Pancreas (tissue), 10 donors: ENCODE measurements around the gene TESK1. TPM values are rescaled to one million over a fixed set of nuclear protein-coding genes. Genes with fewer than 3 reads are reported as not detected.

ENCODE experiments used
- ATAC-seq, 4 donors: fragments of 200-7000 bp; cut with Tn5 transposase; one replicate each; pipeline versions ENCODE4 v1.8.0 to v1.9.1; 2020; ENCODE audit warnings: mild to moderate bottlenecking in 4 of 4, moderate library complexity in 4 of 4
- DNase-seq, 6 donors: peaks; one replicate each; pipeline ENCODE4 v3.0.0-alpha.2; 2020
- FAIRE-seq: peaks from 2 replicates; lab custom pipeline; 2012; peaks lifted over from hg19 to GRCh38; lab: Jason Lieb, UNC
- H3K27ac ChIP-seq, 4 donors: fragments of 200-600 bp; sonication (generic); 1 replicate in 3 of 4; 2 replicates in 1 of 4; pipeline versions ENCODE4 v1.5.0 to v1.8.0; 2020
- H3K27me3 ChIP-seq, 4 donors: fragments of 200-600 bp; one replicate each; pipeline ENCODE4 v1.8.0; 2021
- H3K36me3 ChIP-seq, 3 donors: fragments of 200-600 bp; sonication (generic) in 1 of 3; one replicate each; pipeline versions ENCODE4 v1.5.0 to v1.8.0; 2020 to 2021
- H3K4me1 ChIP-seq, 3 donors: fragments of 200-600 bp; one replicate each; pipeline ENCODE4 v1.8.0; 2021
- H3K4me3 ChIP-seq, 4 donors: fragments of 200-600 bp; sonication (generic) in 2 of 4; one replicate each; pipeline versions ENCODE4 v1.5.0 to v1.8.0; 2020 to 2021
- H3K9me3 ChIP-seq, 4 donors: fragments of 200-600 bp; one replicate each; pipeline ENCODE4 v1.8.0; 2021
- WGBS, 2 donors: extraction: QIAGEN DNeasy Blood & Tissue Kit; methylation state at CpG; one replicate each; pipeline ENCODE4 v1.1.7; 2013; 5-methylcytosine and 5-hydroxymethylcytosine counted together
- intact Hi-C, 3 donors: fragments of 100-400 bp; cut with DNase I; formaldehyde crosslinking; loops; one replicate each; pipeline versions ENCODE4 v1.11.1 to v1.14.2; 2022
- polyA plus RNA-seq, 2 donors: library from polyadenylated mRNA; stranded (reverse); fragments of 200-250 nt; gene quantifications; one replicate each; pipeline ENCODE4 v1.2.3, GENCODE V29; 2013
- total RNA-seq, 6 donors: library from RNA; stranded (reverse); fragmentation: NEBNext Ultra II Directional in 4 of 6; extraction: Animal tissue kit (Norgen Biotek cat#: 25700) in 4 of 6; gene quantifications; one replicate each; pipeline versions ENCODE4 v1.2.1 to v1.2.4, GENCODE V29; 2021 to 2023
- TF ChIP-seq, protein P1 (sequence below), 4 donors: fragments of 200-600 bp; sonication (generic) in 3 of 4; IDR thresholded peaks; one replicate each; pipeline versions ENCODE4 v1.5.0 to v1.8.0; 2021; ENCODE audit warnings: antibody characterized with exemption in 4 of 4
- donor health status: healthy with polysubstance abuse.
- donor health status: DM: no; HTN: no; CAD: no; lungs with moderate emphysema.
- donor health status: DM: no; HTN: no; CAD: no.
- donor health status: control.
- donor health status: control.
- donor health status: Bipolar disorder and iron deficiency.
- donor health status: DM: yes; HTN: yes; CAD: no.
- donor health status: DM: no; HTN: no; CAD: no.
- donor health status: DM: no; HTN: no; CAD: no.
- donor health status: DM: yes; HTN: yes; CAD: no.

TESK1 gene
- total and polyA plus RNA-seq, 8 donors = 12.1 to 56.6 (median 16.0) TPM

DNA sequence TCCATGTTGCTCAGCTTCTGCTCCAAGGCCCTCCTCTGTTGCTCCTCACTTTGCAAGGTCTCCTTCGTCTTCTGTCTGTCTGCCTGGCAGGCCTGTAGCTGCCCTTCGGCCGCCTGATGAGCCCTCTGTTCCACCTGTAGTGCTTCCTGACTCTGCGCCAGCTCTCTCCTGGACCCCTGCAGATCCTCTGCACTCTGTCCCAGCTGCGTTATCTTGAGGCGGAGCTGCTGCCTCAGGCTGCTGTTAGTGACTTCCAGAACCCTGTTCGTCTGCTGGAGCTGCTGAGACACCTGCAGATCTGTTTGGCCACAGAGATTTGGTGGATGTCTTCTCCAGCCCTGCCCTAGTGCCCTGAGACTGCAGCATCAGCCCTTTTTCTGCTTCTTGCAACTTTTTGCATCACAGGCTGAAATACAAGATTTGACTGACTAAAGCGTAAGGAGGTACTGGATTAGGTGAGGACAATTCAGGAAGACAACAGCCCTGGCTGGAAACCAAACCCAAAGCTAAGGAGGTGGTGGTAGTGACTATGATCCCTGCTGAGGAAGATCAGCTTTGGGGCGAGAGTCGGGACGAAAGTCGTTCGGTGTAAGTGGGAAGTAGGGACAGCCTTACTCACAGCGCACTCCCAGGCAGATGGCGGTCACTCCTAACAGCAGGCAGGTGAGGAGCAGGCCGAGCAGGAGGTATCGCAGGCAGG, 11.1 kb downstream of the TESK1 start:
- no peak overlapping the region for H3K4me3 ChIP-seq
- 83 to 89% methylated on average over 17 of the region's 17 CpGs for WGBS, 2 donors
- no peak overlapping the region for H3K27ac ChIP-seq
- TF ChIP-seq, protein P1, sequence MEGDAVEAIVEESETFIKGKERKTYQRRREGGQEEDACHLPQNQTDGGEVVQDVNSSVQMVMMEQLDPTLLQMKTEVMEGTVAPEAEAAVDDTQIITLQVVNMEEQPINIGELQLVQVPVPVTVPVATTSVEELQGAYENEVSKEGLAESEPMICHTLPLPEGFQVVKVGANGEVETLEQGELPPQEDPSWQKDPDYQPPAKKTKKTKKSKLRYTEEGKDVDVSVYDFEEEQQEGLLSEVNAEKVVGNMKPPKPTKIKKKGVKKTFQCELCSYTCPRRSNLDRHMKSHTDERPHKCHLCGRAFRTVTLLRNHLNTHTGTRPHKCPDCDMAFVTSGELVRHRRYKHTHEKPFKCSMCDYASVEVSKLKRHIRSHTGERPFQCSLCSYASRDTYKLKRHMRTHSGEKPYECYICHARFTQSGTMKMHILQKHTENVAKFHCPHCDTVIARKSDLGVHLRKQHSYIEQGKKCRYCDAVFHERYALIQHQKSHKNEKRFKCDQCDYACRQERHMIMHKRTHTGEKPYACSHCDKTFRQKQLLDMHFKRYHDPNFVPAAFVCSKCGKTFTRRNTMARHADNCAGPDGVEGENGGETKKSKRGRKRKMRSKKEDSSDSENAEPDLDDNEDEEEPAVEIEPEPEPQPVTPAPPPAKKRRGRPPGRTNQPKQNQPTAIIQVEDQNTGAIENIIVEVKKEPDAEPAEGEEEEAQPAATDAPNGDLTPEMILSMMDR (IDR thresholded peaks at IDR 0.05) = no peak
- H3K36me3 ChIP-seq = no peaks in the 10 kb centered on the region
- FAIRE-seq (no peak), DNase-seq (no peak), ATAC-seq (no peak)
- H3K9me3 ChIP-seq = no peaks in the 10 kb centered on the region
- H3K27me3 ChIP-seq = no peaks in the 10 kb centered on the region
- H3K4me1 ChIP-seq = no peaks in the 10 kb centered on the region
- intact Hi-C loops = no loop called here

DNA sequence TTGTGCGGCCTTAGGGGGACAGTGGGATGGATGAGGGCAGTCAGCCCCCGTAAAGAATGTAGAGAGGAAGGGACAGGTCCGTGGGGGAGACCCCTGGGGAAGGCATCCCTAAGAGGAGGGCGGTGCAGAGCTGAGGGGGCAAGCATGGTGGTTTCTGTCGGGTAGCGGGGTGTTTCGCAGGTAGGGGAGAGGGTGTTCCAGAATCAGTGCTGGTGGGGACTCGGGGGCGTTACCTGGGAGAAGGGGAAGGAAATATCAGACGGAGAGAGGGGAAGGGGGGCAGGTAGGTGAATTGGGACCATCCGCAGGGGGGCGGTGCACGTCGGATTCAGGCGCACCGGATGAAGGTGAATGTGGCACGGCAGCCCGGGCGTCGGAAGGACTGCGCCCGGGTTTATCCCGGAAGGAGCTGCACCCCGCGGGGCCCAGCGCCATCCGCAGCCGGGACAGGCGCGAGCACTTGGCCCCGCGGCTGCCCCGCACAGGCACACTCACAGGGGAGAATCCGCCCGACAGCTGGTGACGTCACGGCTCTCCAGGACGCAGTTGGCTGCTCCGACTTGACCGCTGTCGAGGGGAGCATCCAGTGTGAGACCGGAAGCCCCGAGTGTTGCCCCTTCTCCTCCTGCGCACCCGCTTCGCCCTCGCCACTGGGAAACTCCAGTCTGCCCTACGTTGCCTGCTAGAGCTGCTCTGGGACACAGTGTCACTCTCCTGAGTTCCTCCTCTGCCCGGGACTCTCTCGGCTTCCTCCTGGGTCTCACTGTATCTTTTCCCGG, 11.8 kb downstream of the TESK1 start:
- TF ChIP-seq, protein P1 (IDR thresholded peaks at IDR 0.05) = no peak
- intact Hi-C loops = no loop called here
- Histone ChIP-seq H3K9me3 (no peaks in the 10 kb centered on the region), H3K4me3 (peak overlapping the region in 3 of 4 donors; percentile 20 to 45 (median 28)), H3K27ac (no peak overlapping the region), H3K36me3 (no peaks in the 10 kb centered on the region), H3K4me1 (no peaks in the 10 kb centered on the region), H3K27me3 (no peaks in the 10 kb centered on the region)
- FAIRE-seq (no peak), ATAC-seq (peak; percentile 47 to 77 (median 66)), DNase-seq (peak; percentile 39 to 79 (median 66))
- 14 to 20% methylated on average over 39 to 51 of the region's 51 CpGs for WGBS, 2 donors

GRCh38 chr9:35617548-35617947, 12.5 kb downstream of the TESK1 start:
- Histone ChIP-seq H3K36me3 (no peaks in the 10 kb centered on the region), H3K4me3 (peak overlapping the region in 2 of 4 donors; percentile 20 to 45), H3K27me3 (no peaks in the 10 kb centered on the region), H3K27ac (no peak overlapping the region), H3K4me1 (no peaks in the 10 kb centered on the region), H3K9me3 (no peaks in the 10 kb centered on the region)
- FAIRE-seq (no peak), DNase-seq (peak in 1 of 6 donors; percentile 16), ATAC-seq (no peak)
- TF ChIP-seq, protein P1 (IDR thresholded peaks at IDR 0.05) = no peak
- intact Hi-C loops = no loop called here
- WGBS, 2 donors = 52 to 60% methylated on average over 8 of the region's 8 CpGs

- ATAC-seq (peak in 3 of 4 donors; percentile 48 to 73 (median 56)), FAIRE-seq (no peak), DNase-seq (no peak)
- Histone ChIP-seq H3K36me3 (no peaks in the 10 kb centered on the region), H3K27me3 (no peaks in the 10 kb centered on the region), H3K27ac (peak within 1 kb of the TSS in 2 of 4 donors; percentile 19 to 22), H3K4me3 (peak within 1 kb of the TSS in 3 of 4 donors; percentile 20 to 45 (median 28)), H3K4me1 (no peaks in the 10 kb centered on the region), H3K9me3 (no peaks in the 10 kb centered on the region)
- WGBS, 2 donors = 69 to 75% methylated on average over 7 of the region's 7 CpGs
- intact Hi-C loops = no loop called here
- TF ChIP-seq, protein P1 (IDR thresholded peaks at IDR 0.05) = no peak
Measured at GRCh38 chr9:35618325-35618727, 13.3 kb downstream of the TESK1 start, which contains the start of gene CD72. CD72 (minus strand) TSS chr9:35618413; CDS start chr9:35618303, 110 bp downstream.
